Activated CD4-positive, alpha-beta T cell treated with anti-CD3 and anti-CD28 coated beads, Interleukin-2, amount 50 U/mL, for 48 hours (primary cell): ENCODE data around the gene C20orf141.
"Not testable (repeated sequence)": the region's sequence is repeated elsewhere in the genome, so short reads cannot be mapped to it uniquely, and the experiment has no call there.

Experiments used
- DNase-seq, 2 experiments: peaks; one replicate each; pipeline ENCODE4 v3.0.0-alpha.2; 2020

C20orf141 gene

GRCh38 chr20:2799688-2800520 lies 14.9 kb upstream of the C20orf141 start:
- DNase-seq = peak; percentile 24 to 25

DNA sequence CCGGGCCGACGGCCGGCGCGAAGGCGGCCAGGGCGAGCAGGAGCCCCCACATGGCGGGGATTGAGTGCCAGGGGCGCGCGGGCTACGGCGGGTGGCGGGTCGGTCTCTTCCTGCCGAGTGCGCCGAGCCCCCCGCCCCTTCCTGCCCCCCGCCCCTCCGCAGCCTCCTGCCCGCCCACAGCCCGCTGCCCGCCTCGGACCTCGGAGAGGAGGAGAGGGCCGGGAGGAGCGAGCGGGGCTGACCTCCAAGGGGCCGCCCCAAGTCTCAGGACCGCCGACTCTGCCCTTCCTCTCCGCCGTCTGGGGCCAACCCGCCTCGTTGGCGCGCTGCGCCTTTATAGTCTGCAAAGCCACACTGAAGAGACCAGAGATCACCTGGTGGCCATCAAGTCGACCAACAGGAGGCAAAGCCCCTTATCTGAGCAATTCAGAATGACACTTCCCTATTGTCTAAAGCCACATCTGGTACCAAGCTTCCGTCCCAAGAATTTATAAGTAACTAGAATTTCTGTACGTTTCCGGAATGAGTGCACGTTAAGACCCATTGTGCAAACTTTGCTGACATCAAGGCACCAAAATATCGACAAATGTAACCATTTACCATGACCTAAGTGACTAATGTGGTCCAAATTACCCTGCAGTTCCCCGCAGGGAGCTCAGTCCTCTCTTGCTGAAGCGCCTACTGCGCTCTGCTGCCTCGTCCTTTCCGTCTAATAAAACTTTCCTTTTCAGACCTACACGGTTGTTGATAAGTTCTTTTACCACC lies 14.1 kb upstream of the C20orf141 start, which contains the start of gene CPXM1:
CPXM1 (minus strand) TSS at position 107 of the 765 bp plus-strand sequence; CDS start at position 52, 55 bp downstream.
- DNase-seq = peak in 1 of 2 experiments; percentile 37

DNA sequence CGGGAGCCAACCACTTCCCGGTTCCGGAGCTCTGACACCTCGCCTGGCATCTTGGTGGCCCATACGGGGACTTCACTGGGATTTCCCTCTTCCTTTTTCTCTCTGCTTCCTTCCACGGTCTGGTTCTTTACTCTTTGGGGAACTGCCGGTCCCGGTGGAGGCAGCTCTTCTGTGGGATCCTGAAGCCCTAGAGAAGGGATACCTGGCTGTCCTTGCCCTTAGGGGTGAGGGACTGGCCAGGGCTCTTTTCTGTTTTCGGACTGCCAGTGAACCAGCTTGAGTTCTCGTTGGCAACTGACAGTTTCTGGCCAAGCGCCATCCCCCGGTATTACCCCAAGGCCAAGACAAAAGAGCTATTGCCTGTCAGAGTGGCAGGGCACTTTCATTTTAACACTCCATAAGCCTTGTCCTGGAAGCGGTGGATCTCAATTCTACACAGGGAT lies 13.5 kb upstream of the C20orf141 start:
- no peak for DNase-seq

- no peak for DNase-seq
Measured at GRCh38 chr20:2804041-2804828, 10.6 kb upstream of the C20orf141 start.

- no peak for DNase-seq
Measured at GRCh38 chr20:2804852-2805688, 9.7 kb upstream of the C20orf141 start.

DNA sequence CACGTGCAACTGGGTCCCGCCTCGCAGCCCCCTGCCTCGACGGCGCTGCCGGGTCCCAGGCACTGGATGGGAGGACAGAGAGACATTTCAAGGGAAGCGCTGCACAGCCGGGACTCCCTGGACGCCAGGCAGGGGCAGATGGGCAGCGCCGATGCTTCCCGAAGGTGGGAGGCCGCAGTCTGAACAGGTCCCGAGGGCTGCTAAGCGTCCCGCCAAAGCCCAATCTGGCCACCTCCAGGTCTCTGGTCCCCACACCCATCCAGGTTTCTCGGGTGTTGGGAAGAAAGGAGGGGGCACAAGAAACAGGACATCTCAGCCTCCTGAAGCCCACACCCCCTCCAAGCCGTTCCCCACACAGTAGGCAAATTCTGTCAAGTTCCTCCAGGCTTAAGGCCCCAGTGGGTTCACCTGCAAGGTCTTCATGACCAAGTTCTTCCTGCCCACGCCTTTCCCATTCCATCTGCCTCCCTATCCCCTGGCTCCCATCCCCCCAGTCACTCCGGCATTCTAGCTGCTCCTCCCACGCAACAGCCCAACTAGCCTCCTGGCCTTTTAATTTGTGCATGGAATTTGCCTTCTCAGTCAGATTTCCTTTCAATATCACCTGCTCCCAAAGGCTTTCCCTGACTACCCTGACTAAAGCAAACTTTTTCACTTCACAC lies 9.0 kb upstream of the C20orf141 start:
- DNase-seq = no peak

DNA sequence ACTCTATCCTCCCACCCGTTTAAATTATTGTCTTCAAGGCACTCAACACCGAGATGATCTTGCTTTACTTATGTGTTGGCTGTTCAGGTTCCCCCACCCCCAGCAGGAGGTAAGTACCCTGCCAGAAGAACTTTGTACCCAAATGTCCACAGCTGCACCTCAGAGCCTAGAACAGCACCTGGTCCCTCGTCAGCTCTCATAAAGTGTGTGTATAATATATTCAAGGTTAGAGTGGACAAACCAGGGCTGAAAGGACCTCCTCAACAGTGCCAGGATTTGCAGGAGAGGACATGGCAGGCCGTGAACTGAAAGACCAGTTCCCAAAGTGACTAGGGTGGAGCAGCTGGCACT lies 8.5 kb upstream of the C20orf141 start:
- DNase-seq = no peak

DNA sequence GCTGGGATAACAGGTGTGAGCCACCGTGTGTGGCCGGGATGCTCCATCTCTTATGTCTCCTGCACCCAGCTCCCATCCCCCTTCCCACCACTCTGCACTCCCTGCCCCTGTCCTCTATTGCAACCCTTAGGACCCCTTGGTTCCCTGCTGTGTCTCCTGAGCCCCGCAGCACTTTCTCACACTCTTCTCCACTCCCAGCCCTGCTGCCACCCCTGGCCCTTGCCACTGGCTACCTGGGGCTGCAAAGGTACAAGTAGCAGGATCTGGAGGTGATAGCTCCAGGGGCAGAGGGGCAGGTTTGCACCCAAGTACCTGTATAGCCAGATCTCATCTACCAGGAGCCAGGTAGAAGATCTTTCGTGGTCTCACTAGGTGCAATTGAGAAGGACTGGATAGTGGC lies 7.8 kb upstream of the C20orf141 start:
- no peak for DNase-seq

GRCh38 chr20:2807929-2808328 lies 6.9 kb upstream of the C20orf141 start:
- DNase-seq = not testable (repeated sequence)

- DNase-seq = no peak
Measured at GRCh38 chr20:2809690-2810089, 5.1 kb upstream of the C20orf141 start.

- no peak for DNase-seq
Measured at GRCh38 chr20:2812189-2812588, 2.6 kb upstream of the C20orf141 start.

DNA sequence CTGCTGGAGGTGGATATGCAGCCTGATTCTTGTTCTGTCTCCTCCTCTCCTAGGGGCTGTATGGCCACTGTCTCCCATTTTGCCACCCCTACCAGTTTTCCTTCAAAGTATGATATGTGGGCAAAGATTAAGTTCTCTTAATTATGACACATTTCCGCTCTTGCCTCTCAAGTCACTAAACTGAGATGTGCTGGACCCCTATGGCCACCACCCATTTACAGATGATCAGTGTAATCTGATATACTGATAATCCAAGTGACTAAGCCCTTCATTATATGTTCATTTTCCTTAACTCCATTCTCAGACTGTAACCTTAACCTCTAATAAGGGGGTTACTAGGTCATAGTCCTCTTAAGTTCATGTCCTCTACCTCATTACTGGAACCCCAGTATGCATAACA lies 711 bp upstream of the C20orf141 start:
- no peak for DNase-seq

DNA sequence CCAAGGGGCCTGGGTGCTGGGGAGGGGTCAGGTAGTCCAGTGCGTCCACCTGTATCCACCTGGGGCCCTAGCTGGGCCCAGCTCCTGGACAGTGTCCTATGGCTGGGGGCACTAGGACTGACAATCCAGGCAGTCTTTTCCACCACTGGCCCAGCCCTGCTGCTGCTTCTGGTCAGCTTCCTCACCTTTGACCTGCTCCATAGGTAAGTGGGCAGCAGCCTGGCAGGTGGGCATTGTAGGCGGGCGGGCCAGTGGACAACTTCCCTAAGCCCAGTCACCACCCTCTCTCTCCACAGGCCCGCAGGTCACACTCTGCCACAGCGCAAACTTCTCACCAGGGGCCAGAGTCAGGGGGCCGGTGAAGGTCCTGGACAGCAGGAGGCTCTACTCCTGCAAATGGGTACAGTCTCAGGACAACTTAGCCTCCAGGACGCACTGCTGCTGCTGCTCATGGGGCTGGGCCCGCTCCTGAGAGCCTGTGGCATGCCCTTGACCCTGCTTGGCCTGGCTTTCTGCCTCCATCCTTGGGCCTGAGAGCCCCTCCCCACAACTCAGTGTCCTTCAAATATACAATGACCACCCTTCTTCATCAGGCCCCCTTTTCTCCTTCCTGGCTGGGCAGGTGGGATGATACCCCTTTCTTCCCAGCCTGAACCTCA lies 584 bp downstream of the C20orf141 start:
- no peak for DNase-seq

GRCh38 chr20:2816030-2816582 lies 1.3 kb downstream of the C20orf141 start, which contains the start of gene TMEM239:
Gene TMEM239 (plus strand): TSS chr20:2816364. CDS start chr20:2816555, 191 bp downstream.
- DNase-seq = no peak

DNA sequence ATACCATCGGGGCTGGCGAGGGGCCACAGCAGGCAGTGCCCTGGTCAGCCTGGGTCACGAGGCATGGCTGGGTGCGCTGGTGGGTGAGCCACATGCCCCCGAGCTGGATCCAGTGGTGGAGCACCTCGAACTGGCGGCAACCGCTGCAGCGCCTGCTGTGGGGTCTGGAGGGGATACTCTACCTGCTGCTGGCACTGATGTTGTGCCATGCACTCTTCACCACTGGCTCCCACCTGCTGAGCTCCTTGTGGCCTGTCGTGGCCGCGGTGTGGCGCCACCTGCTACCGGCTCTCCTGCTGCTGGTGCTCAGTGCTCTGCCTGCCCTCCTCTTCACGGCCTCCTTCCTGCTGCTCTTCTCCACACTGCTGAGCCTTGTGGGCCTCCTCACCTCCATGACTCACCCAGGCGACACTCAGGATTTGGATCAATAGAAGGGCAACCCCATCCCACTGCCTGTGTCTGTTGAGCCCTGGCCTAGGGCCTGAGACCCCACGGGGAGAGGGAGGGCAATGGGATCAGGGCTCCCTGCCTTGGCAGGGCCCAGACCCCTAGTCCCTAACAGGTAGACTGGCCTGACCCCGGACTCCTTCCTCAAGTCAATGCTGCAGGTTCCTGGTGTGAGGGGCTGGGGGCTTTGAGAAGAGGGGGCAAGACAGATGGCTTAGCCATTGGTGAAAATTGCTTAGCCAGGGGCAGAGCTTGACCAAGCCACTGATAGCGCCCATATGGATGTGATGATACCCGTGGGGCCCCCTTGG lies 2.0 kb downstream of the C20orf141 start:
- DNase-seq = no peak

- no peak for DNase-seq
Measured at GRCh38 chr20:2817341-2817726, 2.5 kb downstream of the C20orf141 start.

- DNase-seq = no peak
Measured at GRCh38 chr20:2817891-2818595, 3.3 kb downstream of the C20orf141 start.

DNA sequence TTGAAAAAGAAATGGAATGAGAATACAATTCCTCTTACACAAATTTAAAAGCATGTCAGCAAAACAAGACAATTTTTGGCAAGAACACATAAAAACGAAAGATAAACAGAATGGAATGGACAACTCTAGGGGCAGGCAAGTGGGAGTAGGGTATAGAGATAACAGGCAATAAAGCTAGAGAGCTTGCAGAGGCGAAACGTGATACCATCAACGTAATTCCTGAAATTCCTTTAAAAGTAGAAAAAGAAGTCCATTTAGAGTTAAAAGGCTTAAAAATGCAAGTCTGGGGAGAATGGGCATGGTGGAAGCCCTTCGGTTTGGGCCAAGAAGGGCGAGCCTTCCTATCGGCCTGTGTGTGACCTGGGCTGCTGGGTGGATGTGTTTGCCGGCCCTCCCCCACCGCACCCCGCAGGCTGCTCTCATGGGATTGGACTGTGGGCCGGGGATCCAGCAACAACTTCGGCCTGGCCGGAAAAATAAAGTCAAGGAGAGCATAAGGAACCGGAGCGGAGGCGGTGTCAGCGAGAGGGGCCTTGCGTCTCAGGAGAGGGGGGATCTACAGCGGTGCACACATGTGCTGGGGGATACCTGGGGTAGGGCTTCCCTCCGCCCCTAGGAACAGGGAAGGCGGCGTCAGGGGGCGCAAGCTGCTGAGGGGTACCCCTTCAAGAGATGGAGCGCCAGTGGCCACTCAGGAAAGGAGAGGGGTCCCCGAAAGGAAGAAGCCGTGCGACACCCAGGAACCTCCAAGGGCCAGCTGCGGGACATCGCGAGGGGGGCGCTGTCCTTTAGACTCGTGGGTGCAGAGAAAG lies 5.5 kb downstream of the C20orf141 start:
- DNase-seq = no peak
